Stomach (tissue), 4 donors: ENCODE measurements around the gene GRIK2.

Source experiments
- POLR2A ChIP-seq, 4 donors: fragments of 450-650 bp; IDR thresholded peaks; one replicate each; pipeline ENCODE4 v1.6.1; 2016; ENCODE audit warnings: antibody characterized with exemption in 4 of 4, control low read depth in 2 of 4, mild to moderate bottlenecking in 1 of 4, moderate library complexity in 1 of 4
- POLR2AphosphoS5 ChIP-seq, 3 donors: sonication (generic); formaldehyde crosslinking; IDR thresholded peaks; one replicate each; pipeline ENCODE4 v1.6.1; 2016; ENCODE audit warnings: antibody characterized with exemption in 3 of 3
- TF ChIP-seq, protein P1 (sequence below), 7 experiments: fragments of 450-650 bp in 4 of 7; fragments of 200-600 bp in 3 of 7; sonication (generic) in 3 of 7; IDR thresholded peaks; one replicate each; pipeline ENCODE4 v1.5.1; 2016 to 2019; ENCODE audit warnings: antibody characterized with exemption in 7 of 7, control low read depth in 2 of 7, mild to moderate bottlenecking in 1 of 7

DNA sequence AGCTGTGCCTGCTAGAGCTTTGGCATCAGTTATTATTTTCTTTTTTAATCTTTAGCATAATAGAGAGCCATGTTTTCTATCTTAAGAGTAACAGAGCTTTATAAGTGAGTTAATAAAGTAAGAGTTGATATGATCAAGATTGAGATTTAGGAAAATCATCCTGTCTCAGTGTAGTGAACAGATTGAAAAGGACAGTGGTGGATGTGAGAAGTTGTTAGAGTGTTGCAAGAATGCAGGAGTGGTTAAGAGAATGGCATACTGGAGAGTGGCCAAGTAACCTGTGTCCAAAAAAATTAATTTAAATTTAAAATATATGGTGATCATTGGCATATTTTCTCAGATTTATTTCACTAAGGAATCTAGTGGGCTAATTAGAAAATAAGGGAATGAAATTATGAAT lies 629.3 kb downstream of the GRIK2 start:
- TF ChIP-seq, protein P1, sequence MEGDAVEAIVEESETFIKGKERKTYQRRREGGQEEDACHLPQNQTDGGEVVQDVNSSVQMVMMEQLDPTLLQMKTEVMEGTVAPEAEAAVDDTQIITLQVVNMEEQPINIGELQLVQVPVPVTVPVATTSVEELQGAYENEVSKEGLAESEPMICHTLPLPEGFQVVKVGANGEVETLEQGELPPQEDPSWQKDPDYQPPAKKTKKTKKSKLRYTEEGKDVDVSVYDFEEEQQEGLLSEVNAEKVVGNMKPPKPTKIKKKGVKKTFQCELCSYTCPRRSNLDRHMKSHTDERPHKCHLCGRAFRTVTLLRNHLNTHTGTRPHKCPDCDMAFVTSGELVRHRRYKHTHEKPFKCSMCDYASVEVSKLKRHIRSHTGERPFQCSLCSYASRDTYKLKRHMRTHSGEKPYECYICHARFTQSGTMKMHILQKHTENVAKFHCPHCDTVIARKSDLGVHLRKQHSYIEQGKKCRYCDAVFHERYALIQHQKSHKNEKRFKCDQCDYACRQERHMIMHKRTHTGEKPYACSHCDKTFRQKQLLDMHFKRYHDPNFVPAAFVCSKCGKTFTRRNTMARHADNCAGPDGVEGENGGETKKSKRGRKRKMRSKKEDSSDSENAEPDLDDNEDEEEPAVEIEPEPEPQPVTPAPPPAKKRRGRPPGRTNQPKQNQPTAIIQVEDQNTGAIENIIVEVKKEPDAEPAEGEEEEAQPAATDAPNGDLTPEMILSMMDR (IDR thresholded peaks at IDR 0.05) = no peak
- TF ChIP-seq POLR2AphosphoS5 (IDR thresholded peaks at IDR 0.05) (no peak), POLR2A (IDR thresholded peaks at IDR 0.05) (no peak)
